Measurements from ENCODE around the gene PQBP1. TPM values are rescaled to one million over a fixed set of nuclear protein-coding genes. Genes with fewer than 3 reads are reported as not detected.

The PQBP1 gene
- total RNA-seq, 4 donors from 2014 or later: 47.8 to 79.8 (median 69.4) TPM

- ATAC-seq: no peak
- Histone ChIP-seq H3K9me3 (no peaks in the 10 kb centered on the region), H3K4me3 (no peak overlapping the region), H3K36me3 (peaks cover 0 to 12% of the 10 kb centered on the region in 2 donors), H3K27ac (no peak overlapping the region), H3K27me3 (no peaks in the 10 kb centered on the region), H3K4me1 (peaks cover under 1 to 29% (median 5%) of the 10 kb centered on the region in 3 donors)
- WGBS, 2 donors (ENCODE audit: low coverage in 1 of 2): no CpG with 5 or more reads among the region's 1 CpG
- no peak for TF ChIP-seq POLR2AphosphoS5 (IDR thresholded peaks at IDR 0.05)
- no peak for TF ChIP-seq CTCF (IDR thresholded peaks at IDR 0.05)
- TF ChIP-seq EP300 (IDR thresholded peaks at IDR 0.05): no peak
- TF ChIP-seq POLR2A (IDR thresholded peaks at IDR 0.05): no peak
These were observed 50.9 kb downstream of the PQBP1 start for GRCh38 chrX:48948589-48948988.

Other genes starting within 250 kb of the PQBP1 start
- gene WAS, start 214.1 kb upstream of the PQBP1 start, total RNA-seq: 1 to 10 TPM; 1.6 to 5.4 (median 3.7) TPM
- gene SUV39H1, start 201.2 kb upstream of the PQBP1 start, total RNA-seq: 10 to 100 TPM in 1 of 4 donors, 1 to 10 TPM in 3; 3.4 to 11.7 (median 5.1) TPM
- gene GLOD5, start 136.2 kb upstream of the PQBP1 start, total RNA-seq: not detected
- gene GATA1, start 111.3 kb upstream of the PQBP1 start, total RNA-seq: not detected
- 10 to 100 TPM; 50.7 to 66.8 (median 56.9) TPM for gene HDAC6, start 95.9 kb upstream of the PQBP1 start, total RNA-seq
- gene ERAS, start 71.4 kb upstream of the PQBP1 start, total RNA-seq: not detected
- 10 to 100 TPM in 1 of 4 donors, 1 to 10 TPM in 3; 2.3 to 10.6 (median 5.5) TPM for gene PCSK1N, start 62.3 kb upstream of the PQBP1 start, total RNA-seq
- gene TIMM17B, start 162 bp upstream of the PQBP1 start, total RNA-seq: 10 to 100 TPM; 38.0 to 57.7 (median 39.5) TPM
- gene SLC35A2, start 13.7 kb downstream of the PQBP1 start, total RNA-seq: 10 to 100 TPM in 3 of 4 donors, 1 to 10 TPM in 1; 8.1 to 12.8 (median 11.9) TPM
- 1 to 10 TPM; 4.7 to 7.4 (median 7.0) TPM for gene PIM2, start 21.1 kb downstream of the PQBP1 start, total RNA-seq
- gene OTUD5, start 59.7 kb downstream of the PQBP1 start, total RNA-seq: 10 to 100 TPM; 36.8 to 54.3 (median 47.7) TPM
- 1 to 10 TPM in 3 of 4 donors, under 1 TPM in 1; 0.78 to 2.7 (median 1.7) TPM for gene KCND1, start 73.9 kb downstream of the PQBP1 start, total RNA-seq
- 10 to 100 TPM; 28.1 to 62.6 (median 33.9) TPM for gene GRIPAP1, start 104.3 kb downstream of the PQBP1 start, total RNA-seq
- gene TFE3, start 145.4 kb downstream of the PQBP1 start, total RNA-seq: 100 to 1,000 TPM in 3 of 4 donors, 10 to 100 TPM in 1; 85.8 to 165 (median 107) TPM
- 1 to 10 TPM; 1.1 to 4.7 (median 2.5) TPM for gene CCDC120, start 161.1 kb downstream of the PQBP1 start, total RNA-seq
- gene PRAF2, start 176.1 kb downstream of the PQBP1 start, total RNA-seq: 10 to 100 TPM in 3 of 4 donors, 1 to 10 TPM in 1; 9.6 to 20.9 (median 17.2) TPM
- 100 to 1,000 TPM in 1 of 4 donors, 10 to 100 TPM in 3; 60.8 to 101 (median 80.9) TPM for gene WDR45, start 182.0 kb downstream of the PQBP1 start, total RNA-seq
- gene GPKOW, start 225.8 kb downstream of the PQBP1 start, total RNA-seq: 10 to 100 TPM; 28.2 to 34.1 (median 31.5) TPM

Data from gastroesophageal sphincter (tissue), 4 donors.